Hepatocyte (in vitro differentiated cells): ENCODE data around the gene RCOR3.

ENCODE experiments used
- CTCF ChIP-seq: fragments of 200-600 bp; sonication (generic); IDR thresholded peaks from 2 replicates; pipeline ENCODE4 v1.5.1; 2016; ENCODE audit warnings: antibody characterized with exemption, mild to moderate bottlenecking; ENCODE audit not compliant: poor library complexity
- EZH2 ChIP-seq: fragments of 200-600 bp; sonication (generic); IDR thresholded peaks from 2 replicates; pipeline ENCODE4 v1.6.1; 2016; ENCODE audit warnings: antibody characterized with exemption, mild to moderate bottlenecking, borderline replicate concordance
- EZH2phosphoT487 ChIP-seq: fragments of 200-600 bp; sonication (generic); IDR thresholded peaks from one replicate; pipeline ENCODE4 v1.6.1; 2018; ENCODE audit warnings: antibody characterized with exemption, mild to moderate bottlenecking, low read depth, moderate library complexity; ENCODE audit not compliant: unreplicated experiment, severe bottlenecking

GRCh38 chr1:211339631-211340041 is 80.5 kb downstream of the RCOR3 start:
- TF ChIP-seq CTCF (no peak), EZH2 (no peak), EZH2phosphoT487 (no peak)
